Endodermal cell (in vitro differentiated cells): ENCODE data around the gene ATXN2. TPM values are rescaled to one million over a fixed set of nuclear protein-coding genes. Genes with fewer than 3 reads are reported as not detected.

Experiments used
- DNase-seq: peaks from one replicate; pipeline ENCODE4 v3.0.0-alpha.2; 2017
- H3K27ac ChIP-seq: 2 replicates; pipeline ENCODE4 v1.5.1; 2013; ENCODE audit warnings: mild to moderate bottlenecking, low read depth, low read length, moderate library complexity
- H3K27me3 ChIP-seq: 2 replicates; pipeline ENCODE4 v1.6.1; 2013; ENCODE audit warnings: mild to moderate bottlenecking, low read length, moderate library complexity; ENCODE audit not compliant: insufficient read depth, control insufficient read depth, poor library complexity, severe bottlenecking
- H3K36me3 ChIP-seq: 2 replicates; pipeline ENCODE4 v1.7.0; 2013; ENCODE audit warnings: mild to moderate bottlenecking, low read length, moderate library complexity; ENCODE audit not compliant: control insufficient read depth, insufficient read depth
- H3K4me1 ChIP-seq: one replicate; pipeline ENCODE4 v1.7.0; 2013; ENCODE audit warnings: low read length; ENCODE audit not compliant: control insufficient read depth, insufficient read depth
- H3K4me3 ChIP-seq: 2 replicates; pipeline ENCODE4 v1.5.1; 2013; ENCODE audit warnings: mild to moderate bottlenecking, low read length, moderate library complexity
- H3K9ac ChIP-seq: 2 replicates; pipeline ENCODE4 v1.6.1; 2013; ENCODE audit warnings: mild to moderate bottlenecking, low read length, moderate library complexity; ENCODE audit not compliant: poor library complexity, severe bottlenecking; ENCODE audit errors: extremely low read depth
- H3K9me3 ChIP-seq: 2 replicates; pipeline ENCODE4 v1.6.1; 2013; ENCODE audit warnings: mild to moderate bottlenecking, low read length, moderate library complexity; ENCODE audit not compliant: control insufficient read depth
- H3K27ac Mint-ChIP-seq: 2 replicates; pipeline ENCODE4 v1.8.0; 2020; ENCODE audit warnings: mixed read lengths
- H3K27me3 Mint-ChIP-seq: 2 replicates; pipeline ENCODE4 v1.8.0; 2021; ENCODE audit warnings: mild to moderate bottlenecking, mixed read lengths; ENCODE audit not compliant: insufficient read depth
- H3K36me3 Mint-ChIP-seq: 2 replicates; pipeline ENCODE4 v1.8.0; 2020; ENCODE audit warnings: low read depth, mixed read lengths
- H3K4me1 Mint-ChIP-seq: 2 replicates; pipeline ENCODE4 v1.8.0; 2020; ENCODE audit warnings: mixed read lengths
- H3K4me3 Mint-ChIP-seq: 2 replicates; pipeline ENCODE4 v1.8.0; 2020; ENCODE audit warnings: mild to moderate bottlenecking, moderate library complexity, mixed read lengths
- H3K9me3 Mint-ChIP-seq: 2 replicates; pipeline ENCODE4 v1.8.0; 2020; ENCODE audit warnings: mild to moderate bottlenecking, mixed read lengths
- WGBS, 2 experiments: methylation state at CpG; one replicate each; pipeline versions ENCODE4 v1.1.5 to v1.1.7; 2013; ENCODE audit warnings: missing lambda C conversion rate in 2 of 2, mixed read lengths in 1 of 2; ENCODE audit not compliant: insufficient coverage in 1 of 2, insufficient read length in 1 of 2; 5-methylcytosine and 5-hydroxymethylcytosine counted together
- total RNA-seq, 2 donors: library from RNA; stranded (reverse); fragmentation: NEBNext Ultra II Directional in 1 of 2; extraction: Animal tissue kit (Norgen Biotek cat#: 25700) in 1 of 2; gene quantifications; 2 replicates in 1 of 2; 3 replicates in 1 of 2; pipeline ENCODE4 v1.2.1, GENCODE V29; 2021
- TF ChIP-seq, protein P1 (sequence below): fragments of 200-600 bp; sonication (generic); conservative IDR thresholded peaks from 2 replicates; pipeline ENCODE4 v1.5.0; 2021; ENCODE audit warnings: antibody characterized with exemption, mild to moderate bottlenecking

The ATXN2 gene
- total RNA-seq, 2 donors from 2014 or later: 85.7 to 87.3 TPM

DNA sequence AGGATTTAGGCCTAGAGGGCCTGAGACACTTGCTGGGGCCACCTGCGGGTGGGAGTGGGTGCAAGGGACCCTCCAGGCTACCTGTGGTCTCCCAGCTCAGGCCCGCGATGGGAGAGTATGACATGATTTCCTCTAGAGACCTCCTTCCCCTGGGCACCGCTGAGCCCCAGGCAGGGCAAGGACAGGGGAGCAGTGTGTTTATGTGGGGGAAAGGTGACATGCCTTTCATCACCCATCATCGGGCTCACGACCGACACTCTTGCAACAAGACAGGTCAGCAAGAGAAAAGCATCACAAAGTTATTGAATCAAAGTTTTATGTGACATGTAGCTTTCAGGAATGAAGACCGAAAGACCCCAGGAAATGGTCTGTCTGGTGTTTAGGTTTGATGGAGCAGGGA is 173.5 kb downstream of the ATXN2 start:
- no peak overlapping the region for H3K4me3 Mint-ChIP-seq
- 96% methylated on average over 4 to 8 of the region's 8 CpGs for WGBS, 2 experiments
- Histone ChIP-seq H3K36me3 (peaks cover 3% of the 10 kb centered on the region), H3K4me1 (peaks cover 7% of the 10 kb centered on the region), H3K9ac (no peak overlapping the region), H3K27ac (no peak overlapping the region), H3K9me3 (no peaks in the 10 kb centered on the region), H3K4me3 (no peak overlapping the region), H3K27me3 (no peaks in the 10 kb centered on the region)
- H3K9me3 Mint-ChIP-seq: no peaks in the 10 kb centered on the region
- H3K27me3 Mint-ChIP-seq: no peaks in the 10 kb centered on the region
- DNase-seq: no peak
- peak overlapping the region; percentile 86 for H3K27ac Mint-ChIP-seq
- peaks cover 6% of the 10 kb centered on the region for H3K36me3 Mint-ChIP-seq
- TF ChIP-seq, protein P1, sequence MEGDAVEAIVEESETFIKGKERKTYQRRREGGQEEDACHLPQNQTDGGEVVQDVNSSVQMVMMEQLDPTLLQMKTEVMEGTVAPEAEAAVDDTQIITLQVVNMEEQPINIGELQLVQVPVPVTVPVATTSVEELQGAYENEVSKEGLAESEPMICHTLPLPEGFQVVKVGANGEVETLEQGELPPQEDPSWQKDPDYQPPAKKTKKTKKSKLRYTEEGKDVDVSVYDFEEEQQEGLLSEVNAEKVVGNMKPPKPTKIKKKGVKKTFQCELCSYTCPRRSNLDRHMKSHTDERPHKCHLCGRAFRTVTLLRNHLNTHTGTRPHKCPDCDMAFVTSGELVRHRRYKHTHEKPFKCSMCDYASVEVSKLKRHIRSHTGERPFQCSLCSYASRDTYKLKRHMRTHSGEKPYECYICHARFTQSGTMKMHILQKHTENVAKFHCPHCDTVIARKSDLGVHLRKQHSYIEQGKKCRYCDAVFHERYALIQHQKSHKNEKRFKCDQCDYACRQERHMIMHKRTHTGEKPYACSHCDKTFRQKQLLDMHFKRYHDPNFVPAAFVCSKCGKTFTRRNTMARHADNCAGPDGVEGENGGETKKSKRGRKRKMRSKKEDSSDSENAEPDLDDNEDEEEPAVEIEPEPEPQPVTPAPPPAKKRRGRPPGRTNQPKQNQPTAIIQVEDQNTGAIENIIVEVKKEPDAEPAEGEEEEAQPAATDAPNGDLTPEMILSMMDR: no peak
- peaks cover 19% of the 10 kb centered on the region for H3K4me1 Mint-ChIP-seq

DNA sequence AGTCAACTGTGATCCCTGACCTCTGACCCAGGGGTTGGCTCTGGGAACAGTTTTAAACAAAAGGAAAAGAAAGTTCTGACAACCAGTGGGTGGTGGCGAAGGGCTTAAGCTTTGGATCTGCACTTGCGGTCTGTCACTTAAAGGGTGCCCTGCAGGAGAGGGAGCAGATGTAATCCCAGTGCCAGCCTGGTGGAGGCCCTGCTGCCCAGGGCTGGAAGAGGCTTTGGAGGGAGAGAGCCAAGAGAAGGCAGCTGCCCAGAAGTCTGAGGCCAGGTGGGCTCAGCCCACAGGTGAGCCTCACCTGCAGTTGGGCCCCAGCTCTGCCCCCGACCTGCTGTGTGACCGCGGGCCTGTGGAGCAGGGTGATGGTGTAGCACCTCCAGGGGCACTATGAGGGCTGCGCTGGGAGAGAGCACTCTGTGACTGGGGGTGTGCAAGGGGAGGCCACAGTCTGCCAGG is 174.3 kb downstream of the ATXN2 start:
- peak; percentile 94 for DNase-seq
- H3K4me3 ChIP-seq: no peak overlapping the region
- no peak overlapping the region for H3K9ac ChIP-seq
- H3K4me1 Mint-ChIP-seq: peaks cover 15% of the 10 kb centered on the region
- no peaks in the 10 kb centered on the region for H3K27me3 Mint-ChIP-seq
- TF ChIP-seq, protein P1: peak; percentile 74
- peaks cover 10% of the 10 kb centered on the region for H3K36me3 Mint-ChIP-seq
- no peaks in the 10 kb centered on the region for H3K27me3 ChIP-seq
- peaks cover 7% of the 10 kb centered on the region for H3K4me1 ChIP-seq
- no peak overlapping the region for H3K4me3 Mint-ChIP-seq
- H3K27ac Mint-ChIP-seq: peak overlapping the region; percentile 86
- no peaks in the 10 kb centered on the region for H3K9me3 ChIP-seq
- no peak overlapping the region for H3K27ac ChIP-seq
- WGBS, 2 experiments: 92 to 93% methylated on average over 2 to 6 of the region's 6 CpGs
- no peaks in the 10 kb centered on the region for H3K9me3 Mint-ChIP-seq
- peaks cover 3% of the 10 kb centered on the region for H3K36me3 ChIP-seq

- TF ChIP-seq, protein P1: no peak
- peaks cover 3% of the 10 kb centered on the region for H3K36me3 ChIP-seq
- peaks cover 7% of the 10 kb centered on the region for H3K4me1 ChIP-seq
- Mint-ChIP-seq H3K27me3 (no peaks in the 10 kb centered on the region), H3K4me1 (peaks cover 15% of the 10 kb centered on the region), H3K4me3 (no peak overlapping the region), H3K27ac (peak overlapping the region; percentile 86), H3K9me3 (no peaks in the 10 kb centered on the region), H3K36me3 (peaks cover 10% of the 10 kb centered on the region)
- DNase-seq: no peak
- H3K4me3 ChIP-seq: no peak overlapping the region
- no peak overlapping the region for H3K27ac ChIP-seq
- H3K9ac ChIP-seq: no peak overlapping the region
- no peaks in the 10 kb centered on the region for H3K9me3 ChIP-seq
- no peaks in the 10 kb centered on the region for H3K27me3 ChIP-seq
- WGBS, 2 experiments: 92 to 100% methylated on average over 8 to 11 of the region's 11 CpGs
Measured at GRCh38 chr12:111424189-111424792, 174.8 kb downstream of the ATXN2 start.
